Mesodermal cell (in vitro differentiated cells): Measurements from ENCODE around the gene HNRNPH2.

ENCODE experiments used
- H3K27ac ChIP-seq: 2 replicates; pipeline ENCODE4 v1.7.0; 2013; ENCODE audit warnings: mild to moderate bottlenecking, low read depth, low read length, moderate library complexity; ENCODE audit not compliant: severe bottlenecking
- H3K36me3 ChIP-seq: 2 replicates; pipeline ENCODE4 v1.7.1; 2013; ENCODE audit warnings: mild to moderate bottlenecking, low read length, moderate library complexity; ENCODE audit not compliant: control insufficient read depth, insufficient read depth
- H3K4me1 ChIP-seq: one replicate; pipeline ENCODE4 v1.7.1; 2013; ENCODE audit warnings: mild to moderate bottlenecking, low read length; ENCODE audit not compliant: insufficient read depth, control insufficient read depth, poor library complexity, severe bottlenecking
- H3K4me3 ChIP-seq: 2 replicates; pipeline ENCODE4 v1.7.0; 2013; ENCODE audit warnings: low read length, control low read depth, mild to moderate bottlenecking; ENCODE audit not compliant: insufficient read depth, poor library complexity, severe bottlenecking; ENCODE audit errors: extremely low read depth
- H3K9me3 ChIP-seq: 2 replicates; pipeline ENCODE4 v1.7.1; 2013; ENCODE audit warnings: mild to moderate bottlenecking, low read length, moderate library complexity; ENCODE audit not compliant: control insufficient read depth
- WGBS, 2 experiments: methylation state at CpG; one replicate each; pipeline ENCODE4 v1.1.5; 2013; ENCODE audit warnings: missing lambda C conversion rate in 2 of 2; ENCODE audit not compliant: insufficient coverage in 2 of 2; 5-methylcytosine and 5-hydroxymethylcytosine counted together

The HNRNPH2 gene

DNA sequence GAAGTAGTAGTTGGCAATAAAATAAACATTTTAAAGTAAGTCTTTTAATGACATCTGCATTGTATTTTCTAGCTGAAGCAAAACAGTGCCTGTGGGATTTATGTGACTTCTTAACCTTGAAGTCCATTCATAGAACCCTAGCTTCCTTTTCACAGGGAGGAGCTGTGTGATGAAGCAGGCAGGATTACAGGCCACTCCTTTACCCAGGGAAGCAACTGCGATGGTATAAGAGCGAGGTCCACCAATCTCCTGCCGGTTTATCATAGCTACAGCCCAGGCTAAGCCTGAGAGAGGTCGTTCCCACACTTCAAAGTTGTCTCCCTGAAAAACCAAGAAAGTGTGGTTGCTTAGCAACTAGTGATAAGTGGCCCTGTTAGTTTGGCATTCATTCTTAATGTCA, 10.2 kb upstream of the HNRNPH2 start:
- H3K9me3 ChIP-seq: no peaks in the 10 kb centered on the region
- peaks cover 47% of the 10 kb centered on the region for H3K36me3 ChIP-seq
- H3K4me1 ChIP-seq: peaks cover under 1% of the 10 kb centered on the region
- WGBS, 2 experiments: 100% methylated on average over 1 of the region's 4 CpGs; no CpG with 5 or more reads in 1 of the 2 experiments
- H3K4me3 ChIP-seq: no peak overlapping the region
- no peak overlapping the region for H3K27ac ChIP-seq

DNA sequence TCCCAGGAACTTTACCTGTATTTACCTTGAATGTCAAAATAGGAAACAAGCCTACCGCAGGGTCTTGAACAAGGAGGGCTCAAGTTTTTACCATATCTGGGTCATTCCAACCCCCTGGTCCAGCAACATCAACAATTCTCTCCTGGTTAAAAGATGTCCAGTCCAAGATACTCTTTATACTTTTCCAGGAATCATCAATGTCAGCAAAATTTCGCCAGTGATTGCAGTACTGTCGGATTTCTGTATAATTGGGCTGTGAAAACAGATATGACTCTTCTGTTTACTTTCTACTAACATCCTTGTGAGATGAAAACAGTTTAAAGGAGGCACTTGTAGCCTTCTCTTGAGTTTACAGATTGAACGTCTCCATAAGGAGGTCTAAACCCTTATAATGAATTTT, 9.3 kb upstream of the HNRNPH2 start:
- WGBS, 2 experiments: no CpG with 5 or more reads among the region's 4 CpGs
- Histone ChIP-seq H3K36me3 (peaks cover 52% of the 10 kb centered on the region), H3K4me3 (no peak overlapping the region), H3K4me1 (no peaks in the 10 kb centered on the region), H3K27ac (no peak overlapping the region), H3K9me3 (no peaks in the 10 kb centered on the region)

GRCh38 chrX:101399825-101400224, 8.2 kb upstream of the HNRNPH2 start:
- 100% methylated on average over 2 of the region's 4 CpGs for WGBS, 2 experiments
- no peaks in the 10 kb centered on the region for H3K4me1 ChIP-seq
- H3K9me3 ChIP-seq: no peaks in the 10 kb centered on the region
- H3K36me3 ChIP-seq: peaks cover 49% of the 10 kb centered on the region
- no peak overlapping the region for H3K4me3 ChIP-seq
- no peak overlapping the region for H3K27ac ChIP-seq

DNA sequence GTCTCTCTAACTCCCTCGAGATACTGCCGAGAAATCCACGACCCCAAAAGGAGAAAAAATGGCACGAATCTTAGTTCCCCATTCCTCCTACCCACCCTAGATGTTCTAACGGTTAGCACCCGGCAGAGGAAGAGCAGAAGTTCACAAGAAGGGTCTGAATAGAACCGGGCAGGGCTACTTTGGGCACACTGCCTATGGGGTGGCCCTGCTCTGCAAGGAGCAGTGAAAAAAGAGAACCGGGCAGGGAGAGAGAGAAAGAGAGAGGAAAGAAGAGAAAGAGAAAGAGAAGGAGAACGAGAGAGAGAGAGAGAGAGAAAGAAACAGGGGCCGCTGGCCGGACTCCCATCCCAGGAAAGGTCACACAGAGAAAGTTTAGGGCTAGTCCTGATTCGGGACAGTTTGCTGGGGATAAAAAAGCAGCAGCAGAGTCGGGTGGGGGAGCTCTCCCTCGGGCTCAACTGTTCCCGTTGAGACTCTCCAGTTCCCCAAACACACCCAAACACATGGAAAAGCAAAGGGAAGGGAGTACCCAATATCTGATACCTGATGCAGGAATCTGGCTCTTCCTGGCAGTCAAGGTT, 765 bp upstream of the HNRNPH2 start:
- peak overlapping the region; percentile 98 for H3K27ac ChIP-seq
- peak overlapping the region; percentile 59 for H3K4me3 ChIP-seq
- H3K4me1 ChIP-seq: no peaks in the 10 kb centered on the region
- H3K36me3 ChIP-seq: peaks cover 20% of the 10 kb centered on the region
- WGBS, 2 experiments: 0% methylated on average over 3 of the region's 15 CpGs
- H3K9me3 ChIP-seq: no peaks in the 10 kb centered on the region

GRCh38 chrX:101408532-101408841, 465 bp downstream of the HNRNPH2 start:
- 0% methylated on average over 1 of the region's 8 CpGs; no CpG with 5 or more reads in 1 of the 2 experiments for WGBS, 2 experiments
- Histone ChIP-seq H3K9me3 (no peaks in the 10 kb centered on the region), H3K36me3 (peaks cover 22% of the 10 kb centered on the region), H3K4me1 (no peaks in the 10 kb centered on the region), H3K27ac (peak overlapping the region; percentile 98), H3K4me3 (peak overlapping the region; percentile 59)

GRCh38 chrX:101409043-101409442, 1.0 kb downstream of the HNRNPH2 start:
- H3K27ac ChIP-seq: peak overlapping the region; percentile 98
- no peaks in the 10 kb centered on the region for H3K9me3 ChIP-seq
- peak overlapping the region; percentile 59 for H3K4me3 ChIP-seq
- 36% methylated on average over 3 of the region's 6 CpGs; no CpG with 5 or more reads in 1 of the 2 experiments for WGBS, 2 experiments
- no peaks in the 10 kb centered on the region for H3K4me1 ChIP-seq
- peaks cover 17% of the 10 kb centered on the region for H3K36me3 ChIP-seq

- WGBS, 2 experiments: no CpG with 5 or more reads among the region's 7 CpGs
- Histone ChIP-seq H3K27ac (no peak overlapping the region), H3K4me3 (peak overlapping the region; percentile 59)
Measured at GRCh38 chrX:101410461-101410860, 2.4 kb downstream of the HNRNPH2 start.

GRCh38 chrX:101411984-101412383, 4.0 kb downstream of the HNRNPH2 start:
- H3K4me3 ChIP-seq: no peak overlapping the region
- peaks cover 17% of the 10 kb centered on the region for H3K36me3 ChIP-seq
- no peaks in the 10 kb centered on the region for H3K9me3 ChIP-seq
- peaks cover under 1% of the 10 kb centered on the region for H3K4me1 ChIP-seq
- no peak overlapping the region for H3K27ac ChIP-seq
- WGBS, 2 experiments: 98 to 100% methylated on average over 7 to 8 of the region's 10 CpGs

More at GRCh38 chrX:101410461-101410860, 2.4 kb downstream of the HNRNPH2 start:
- peaks cover 17% of the 10 kb centered on the region for H3K36me3 ChIP-seq
- H3K9me3 ChIP-seq: no peaks in the 10 kb centered on the region
- no peaks in the 10 kb centered on the region for H3K4me1 ChIP-seq

DNA sequence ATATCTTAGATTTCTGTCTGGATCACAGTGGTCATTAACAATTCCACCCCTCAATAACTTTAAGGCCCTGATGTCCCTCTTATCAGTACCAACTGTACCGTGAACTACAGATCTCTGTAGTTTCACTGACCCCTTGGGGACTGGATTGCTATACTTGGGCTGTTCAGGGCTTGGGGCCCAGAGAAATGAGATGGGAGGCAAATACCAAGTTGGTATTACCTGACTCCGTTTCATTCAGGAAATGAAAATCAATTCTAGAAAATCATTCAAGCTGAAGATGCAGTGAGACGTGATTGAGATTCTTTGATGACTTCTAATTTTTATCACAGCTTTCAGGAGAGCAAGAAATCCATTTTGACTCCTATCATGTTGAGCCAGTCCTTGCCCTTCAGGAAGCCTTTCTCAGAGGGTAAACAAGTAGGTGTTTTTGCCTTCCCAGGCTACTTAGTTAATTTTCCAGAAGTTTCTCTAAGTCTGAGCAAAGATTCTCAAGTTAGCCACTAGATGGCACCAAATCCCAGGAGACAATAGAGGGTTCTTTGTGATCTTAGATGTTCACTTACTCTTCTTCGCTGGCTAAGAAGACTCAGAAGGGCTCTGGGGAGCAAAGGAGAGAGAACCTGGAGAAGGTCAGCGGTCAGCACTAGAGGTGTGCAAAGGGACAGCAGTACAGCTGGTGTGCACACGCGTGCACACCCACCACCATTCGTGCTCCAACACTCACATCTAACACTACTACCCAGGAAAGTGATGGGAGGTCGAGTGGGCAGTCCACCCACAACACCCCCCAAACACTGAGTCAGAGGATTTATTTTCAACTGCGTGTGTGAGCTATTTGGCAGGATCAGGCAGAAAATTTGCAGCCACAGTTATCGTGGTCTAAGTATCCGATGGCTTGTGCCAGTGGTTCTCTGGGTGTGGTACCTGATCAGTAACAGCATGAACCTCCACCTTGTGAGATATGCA, 7.4 kb downstream of the HNRNPH2 start:
- Histone ChIP-seq H3K36me3 (peaks cover 17% of the 10 kb centered on the region), H3K4me1 (peaks cover 6% of the 10 kb centered on the region), H3K9me3 (no peaks in the 10 kb centered on the region), H3K4me3 (no peak overlapping the region), H3K27ac (no peak overlapping the region)
- 88 to 94% methylated on average over 3 of the region's 12 CpGs for WGBS, 2 experiments

DNA sequence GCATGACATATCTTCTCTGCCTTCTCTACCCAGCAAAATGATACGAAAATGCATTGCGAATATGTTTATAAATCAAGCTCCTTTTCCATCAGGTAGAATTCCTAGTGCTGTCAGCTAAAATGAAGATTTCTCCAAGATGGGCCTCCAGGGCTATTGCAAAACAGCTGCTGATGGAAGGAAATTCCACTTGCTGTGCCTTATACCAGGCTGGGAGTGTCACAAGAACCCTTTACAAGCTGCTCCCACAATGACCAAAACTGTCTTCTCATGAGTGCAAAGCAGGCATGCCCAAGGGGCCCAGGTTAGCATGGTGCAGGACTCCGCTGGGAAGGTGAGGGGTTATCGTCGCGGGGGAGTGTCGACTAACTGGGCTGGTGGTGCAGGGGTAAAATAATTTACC, 8.7 kb downstream of the HNRNPH2 start:
- 94% methylated on average over 3 of the region's 7 CpGs; no CpG with 5 or more reads in 1 of the 2 experiments for WGBS, 2 experiments
- peak overlapping the region; percentile 53 for H3K27ac ChIP-seq
- no peak overlapping the region for H3K4me3 ChIP-seq

DNA sequence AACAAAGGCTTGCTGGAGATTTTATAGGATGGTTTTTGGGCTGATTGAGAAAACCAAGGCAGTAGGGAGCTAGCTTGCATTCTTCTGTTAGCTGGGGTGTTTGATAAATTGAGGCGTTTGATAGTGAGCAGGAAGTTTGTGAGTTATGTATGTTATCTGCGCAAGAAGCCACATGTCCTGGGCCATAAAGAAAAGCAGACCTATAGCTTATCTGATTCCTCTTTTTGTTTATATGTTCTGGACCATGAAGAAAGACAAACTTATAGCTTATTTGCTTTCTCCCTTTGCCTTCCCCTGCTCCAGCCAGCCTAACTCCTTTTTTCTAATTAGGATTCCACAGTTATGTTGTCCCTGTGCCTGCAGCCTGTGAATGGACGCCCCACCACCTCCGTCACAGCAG, 9.2 kb downstream of the HNRNPH2 start:
- Histone ChIP-seq H3K27ac (peak overlapping the region; percentile 53), H3K4me3 (no peak overlapping the region), H3K9me3 (no peaks in the 10 kb centered on the region), H3K36me3 (peaks cover 9% of the 10 kb centered on the region), H3K4me1 (peaks cover 6% of the 10 kb centered on the region)
- no CpG with 5 or more reads among the region's 4 CpGs for WGBS, 2 experiments

More for the DNA sequence above, 8.7 kb downstream of the HNRNPH2 start:
- Histone ChIP-seq H3K4me1 (peaks cover 6% of the 10 kb centered on the region), H3K9me3 (no peaks in the 10 kb centered on the region), H3K36me3 (peaks cover 14% of the 10 kb centered on the region)
